Transverse colon (tissue), 4 donors: ENCODE measurements around the gene WFIKKN2.

Experiments used
- CTCF ChIP-seq, 5 experiments: fragments of 200-600 bp in 3 of 5; fragments of 450-650 bp in 2 of 5; sonication (generic) in 3 of 5; IDR thresholded peaks; 1 replicate in 2 of 5; 2 replicates in 3 of 5; pipeline ENCODE4 v1.5.1; 2016 to 2017; ENCODE audit warnings: antibody characterized with exemption in 5 of 5, inconsistent platforms in 3 of 5, mild to moderate bottlenecking in 2 of 5, moderate library complexity in 1 of 5
- POLR2A ChIP-seq: fragments of 450-650 bp; IDR thresholded peaks from one replicate; pipeline ENCODE4 v1.6.1; 2016; ENCODE audit warnings: antibody characterized with exemption, mild to moderate bottlenecking, moderate library complexity
- POLR2AphosphoS5 ChIP-seq, 3 donors: sonication (generic); formaldehyde crosslinking; IDR thresholded peaks; one replicate each; pipeline ENCODE4 v1.6.1; 2016; ENCODE audit warnings: antibody characterized with exemption in 3 of 3

- TF ChIP-seq CTCF (IDR thresholded peaks at IDR 0.05): no peak
- TF ChIP-seq POLR2A: no peak
- TF ChIP-seq POLR2AphosphoS5 (IDR thresholded peaks at IDR 0.05): no peak
Measured at GRCh38 chr17:50861334-50861676, 25.9 kb downstream of the WFIKKN2 start.
